Naive thymus-derived CD4-positive, alpha-beta T cell (primary cell): ENCODE data around the gene ATOSB. TPM values are rescaled to one million over a fixed set of nuclear protein-coding genes. Genes with fewer than 3 reads are reported as not detected.

ENCODE experiments used
- ATAC-seq: fragments of 150-1000 bp; cut with Tn5 transposase; 2 replicates; pipeline ENCODE4 v1.10.0; 2021; ENCODE audit warnings: mild to moderate bottlenecking, moderate library complexity
- CTCF ChIA-PET: fragments of 350-600 bp; sonication (Branson Sonifier 250); formaldehyde crosslinking; loops from one replicate; lab custom pipeline; 2021; ENCODE audit warnings: antibody characterized with exemption; lab: Charles Lee
- POLR2A ChIA-PET: fragments of 350-600 bp; sonication (Branson Sonifier 250); formaldehyde crosslinking; loops from one replicate; lab custom pipeline; 2021; ENCODE audit warnings: antibody characterized with exemption, inconsistent platforms; lab: Charles Lee
- DNase-seq, 9 donors: peaks; one replicate each; pipeline versions ENCODE4 v3.0.0 to v3.0.0-alpha.2; 2020 to 2022; ENCODE audit warnings: mixed read lengths in 1 of 9
- H3K27ac ChIP-seq: one replicate; pipeline ENCODE4 v1.7.0; 2013; ENCODE audit warnings: mild to moderate bottlenecking, low read depth, low read length, moderate library complexity
- H3K27me3 ChIP-seq, 2 donors: one replicate each; pipeline ENCODE4 v1.7.0; 2013; ENCODE audit warnings: low read length in 2 of 2, mild to moderate bottlenecking in 2 of 2, moderate library complexity in 2 of 2; ENCODE audit not compliant: control insufficient read depth in 2 of 2, insufficient read depth in 2 of 2
- H3K36me3 ChIP-seq, 3 experiments: 1 replicate in 2 of 3; 2 replicates in 1 of 3; pipeline ENCODE4 v1.7.0; 2013; ENCODE audit warnings: low read length in 3 of 3, mild to moderate bottlenecking in 3 of 3, moderate library complexity in 1 of 3; ENCODE audit not compliant: insufficient read depth in 3 of 3, control insufficient read depth in 2 of 3
- H3K4me1 ChIP-seq, 2 donors: one replicate each; pipeline ENCODE4 v1.7.0; 2013; ENCODE audit warnings: low read length in 2 of 2, mild to moderate bottlenecking in 2 of 2, moderate library complexity in 1 of 2; ENCODE audit not compliant: control insufficient read depth in 2 of 2, insufficient read depth in 2 of 2
- H3K4me3 ChIP-seq: 2 replicates; pipeline ENCODE4 v1.7.0; 2013; ENCODE audit warnings: mild to moderate bottlenecking, low read length
- H3K9me3 ChIP-seq, 3 experiments: 1 replicate in 2 of 3; 2 replicates in 1 of 3; pipeline ENCODE4 v1.7.0; 2013; ENCODE audit warnings: low read length in 3 of 3; ENCODE audit not compliant: control insufficient read depth in 2 of 3
- H3K27ac Mint-ChIP-seq, 9 donors: one replicate each; pipeline ENCODE4 v1.8.0; 2020 to 2022; ENCODE audit warnings: mixed read lengths in 9 of 9, mild to moderate bottlenecking in 8 of 9, moderate library complexity in 5 of 9, inconsistent platforms in 2 of 9
- H3K27me3 Mint-ChIP-seq, 5 donors: one replicate each; pipeline ENCODE4 v1.8.0; 2021 to 2022; ENCODE audit warnings: mixed read lengths in 5 of 5, mild to moderate bottlenecking in 1 of 5
- H3K36me3 Mint-ChIP-seq, 5 donors: one replicate each; pipeline ENCODE4 v1.8.0; 2020 to 2022; ENCODE audit warnings: mixed read lengths in 5 of 5, mild to moderate bottlenecking in 3 of 5, inconsistent platforms in 1 of 5
- H3K4me1 Mint-ChIP-seq, 7 donors: one replicate each; pipeline ENCODE4 v1.8.0; 2020 to 2022; ENCODE audit warnings: mixed read lengths in 7 of 7, mild to moderate bottlenecking in 3 of 7, inconsistent platforms in 1 of 7
- H3K4me3 Mint-ChIP-seq, 10 donors: one replicate each; pipeline ENCODE4 v1.8.0; 2020 to 2022; ENCODE audit warnings: mild to moderate bottlenecking in 10 of 10, mixed read lengths in 10 of 10, moderate library complexity in 6 of 10, inconsistent platforms in 2 of 10
- H3K9me3 Mint-ChIP-seq, 11 donors: one replicate each; pipeline ENCODE4 v1.8.0; 2020 to 2022; ENCODE audit warnings: mixed read lengths in 11 of 11, mild to moderate bottlenecking in 4 of 11, inconsistent platforms in 1 of 11, moderate library complexity in 1 of 11
- intact Hi-C, 2 donors: fragments of 100-400 bp; cut with micrococcal nuclease; formaldehyde crosslinking; loops; one replicate each; pipeline ENCODE4 v1.15.1; 2023
- polyA plus RNA-seq, 2 donors: library from polyadenylated mRNA; unstranded; fragments of 300-500 nt; fragmentation: Illumina TruSeq; gene quantifications; one replicate each; pipeline ENCODE4 v1.2.3, GENCODE V29; 2021
- total RNA-seq, 6 experiments: library from RNA in 5 of 6; stranded (reverse) in 5 of 6; gene quantifications; 1 replicate in 5 of 6; 2 replicates in 1 of 6; pipeline ENCODE4 v1.2.3 and lab custom pipeline; 2021 to 2026

The ATOSB gene
- total and polyA plus RNA-seq, 7 experiments from 2014 or later: 0.95 to 26.0 (median 6.1) TPM

- H3K27me3 ChIP-seq: no peaks in the 10 kb centered on the region
- H3K4me3 ChIP-seq: no peak overlapping the region
- ATAC-seq (no peak), DNase-seq (no peak)
- H3K36me3 Mint-ChIP-seq: peaks cover 0 to 6% (median 3%) of the 10 kb centered on the region in 5 donors
- peaks cover 0 to 3% (median 0%) of the 10 kb centered on the region in 5 donors for H3K27me3 Mint-ChIP-seq
- no peaks in the 10 kb centered on the region for H3K36me3 ChIP-seq
- peaks cover 0 to 46% (median 15%) of the 10 kb centered on the region in 11 donors for H3K9me3 Mint-ChIP-seq
- no peaks in the 10 kb centered on the region for H3K4me1 Mint-ChIP-seq
- ChIA-PET POLR2A (no interaction called here), CTCF (no interaction called here)
- H3K9me3 ChIP-seq: peaks cover 0 to 17% (median 0%) of the 10 kb centered on the region in 3 experiments
- no peaks in the 10 kb centered on the region for H3K4me1 ChIP-seq
- intact Hi-C loops: no loop called here
- H3K27ac ChIP-seq: no peak overlapping the region
- H3K27ac Mint-ChIP-seq: no peak overlapping the region
- no peak overlapping the region for H3K4me3 Mint-ChIP-seq
These were observed 26.4 kb upstream of the ATOSB start for GRCh38 chr9:35142037-35142436.

DNA sequence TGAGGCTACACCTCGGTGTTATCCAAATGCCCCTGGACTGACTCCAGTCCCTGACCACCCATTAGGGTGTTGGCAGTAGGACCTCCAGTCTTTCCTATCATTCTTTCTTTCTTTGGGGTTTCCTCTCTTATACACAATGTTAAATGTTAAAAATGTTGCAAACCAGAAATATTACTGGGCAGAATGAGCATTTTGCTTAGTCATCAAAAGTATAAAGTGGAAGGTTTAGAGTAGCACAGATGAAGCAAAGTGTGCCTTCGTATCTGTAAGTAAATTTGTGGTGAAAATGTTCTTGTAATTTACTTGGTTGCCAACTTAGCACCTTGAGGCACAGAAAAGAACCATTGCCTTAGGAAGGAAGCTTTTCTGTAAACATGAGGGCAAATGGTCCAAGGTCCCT, 24.4 kb upstream of the ATOSB start:
- no peaks in the 10 kb centered on the region for H3K4me1 Mint-ChIP-seq
- ChIA-PET CTCF (no interaction called here), POLR2A (no interaction called here)
- no peak for DNase-seq
- Histone ChIP-seq H3K36me3 (no peaks in the 10 kb centered on the region), H3K27me3 (no peaks in the 10 kb centered on the region), H3K4me1 (no peaks in the 10 kb centered on the region), H3K4me3 (no peak overlapping the region), H3K9me3 (peaks cover 0 to 17% (median 0%) of the 10 kb centered on the region in 3 experiments), H3K27ac (no peak overlapping the region)
- H3K27me3 Mint-ChIP-seq: peaks cover 0 to 3% (median 0%) of the 10 kb centered on the region in 5 donors
- ATAC-seq: no peak
- intact Hi-C loops: no loop called here
- H3K36me3 Mint-ChIP-seq: peaks cover 0 to 4% (median 3%) of the 10 kb centered on the region in 5 donors
- H3K4me3 Mint-ChIP-seq: no peak overlapping the region
- peaks cover 0 to 37% (median 13%) of the 10 kb centered on the region in 11 donors for H3K9me3 Mint-ChIP-seq
- no peak overlapping the region for H3K27ac Mint-ChIP-seq

DNA sequence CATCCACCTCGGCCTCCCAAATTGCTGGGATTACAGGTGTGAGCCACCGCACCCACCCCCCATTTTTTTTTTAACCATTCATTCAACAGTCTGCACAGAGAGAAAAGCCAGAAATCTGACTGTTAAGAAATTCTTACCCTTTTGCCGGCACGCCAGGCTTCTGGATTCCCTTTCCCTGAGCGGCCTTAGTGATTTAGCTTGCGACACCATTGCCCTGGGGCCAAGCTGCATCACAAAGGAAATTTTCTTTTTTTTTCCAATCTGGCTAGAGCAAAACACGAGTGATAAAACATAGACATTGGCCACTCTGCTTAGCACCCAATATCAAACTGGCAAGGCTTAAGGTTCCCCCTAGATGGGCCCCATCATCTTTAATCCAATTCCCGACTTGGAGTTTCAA, 21.2 kb upstream of the ATOSB start:
- H3K36me3 Mint-ChIP-seq: peaks cover 0 to 3% (median 0%) of the 10 kb centered on the region in 5 donors
- no peak overlapping the region for H3K27ac Mint-ChIP-seq
- DNase-seq: no peak
- peaks cover 0 to 27% (median 5%) of the 10 kb centered on the region in 11 donors for H3K9me3 Mint-ChIP-seq
- no peak overlapping the region for H3K27ac ChIP-seq
- intact Hi-C loops: no loop called here
- peaks cover 0 to 7% (median 0%) of the 10 kb centered on the region in 3 experiments for H3K9me3 ChIP-seq
- no peaks in the 10 kb centered on the region for H3K4me1 ChIP-seq
- H3K27me3 Mint-ChIP-seq: peaks cover 0 to 4% (median 0%) of the 10 kb centered on the region in 5 donors
- ChIA-PET POLR2A (no interaction called here), CTCF (no interaction called here)
- no peak for ATAC-seq
- no peaks in the 10 kb centered on the region for H3K36me3 ChIP-seq
- H3K4me3 Mint-ChIP-seq: no peak overlapping the region
- H3K4me1 Mint-ChIP-seq: no peaks in the 10 kb centered on the region
- no peak overlapping the region for H3K4me3 ChIP-seq
- H3K27me3 ChIP-seq: no peaks in the 10 kb centered on the region

DNA sequence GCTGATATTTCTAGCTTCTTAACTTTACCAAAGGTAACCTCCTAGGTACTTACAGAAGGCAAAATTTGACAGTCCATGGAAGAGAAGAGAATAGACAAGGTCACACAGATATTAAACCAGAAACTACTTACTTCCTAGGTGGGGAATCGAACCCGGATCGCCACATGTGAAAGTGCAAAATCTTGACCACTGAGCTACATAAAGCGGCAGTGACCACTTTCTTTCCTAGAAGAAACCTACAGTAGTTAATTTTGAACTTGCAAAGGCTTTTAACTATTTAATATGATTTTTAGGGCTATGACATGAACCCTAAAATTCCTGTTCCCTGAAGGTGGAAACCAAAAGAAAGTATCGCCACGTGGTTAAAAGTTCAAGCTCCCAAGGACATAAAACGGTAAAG, 20.3 kb upstream of the ATOSB start:
- POLR2A ChIA-PET: interaction anchor here (0.6 kb wide), 1 partner anchor 11 kb away, joined by 4 read pairs; no protein-coding TSS in a partner anchor

GRCh38 chr9:35134920-35135319, 19.3 kb upstream of the ATOSB start:
- ChIA-PET CTCF (no interaction called here), POLR2A (no interaction called here)
- Mint-ChIP-seq H3K36me3 (no peaks in the 10 kb centered on the region), H3K4me1 (no peaks in the 10 kb centered on the region), H3K27ac (no peak overlapping the region), H3K9me3 (peaks cover 0 to 25% (median 0%) of the 10 kb centered on the region in 11 donors), H3K4me3 (no peak overlapping the region), H3K27me3 (peaks cover 0 to 4% (median 0%) of the 10 kb centered on the region in 5 donors)
- no peak for ATAC-seq
- H3K36me3 ChIP-seq: no peaks in the 10 kb centered on the region
- no peak overlapping the region for H3K27ac ChIP-seq
- H3K9me3 ChIP-seq: no peaks in the 10 kb centered on the region
- no peak overlapping the region for H3K4me3 ChIP-seq
- H3K27me3 ChIP-seq: no peaks in the 10 kb centered on the region
- no peak for DNase-seq
- intact Hi-C loops: no loop called here
- H3K4me1 ChIP-seq: no peaks in the 10 kb centered on the region

More for the DNA sequence above, 20.3 kb upstream of the ATOSB start:
- peaks cover 0 to 3% (median 0%) of the 10 kb centered on the region in 5 donors for H3K36me3 Mint-ChIP-seq
- Histone ChIP-seq H3K9me3 (no peaks in the 10 kb centered on the region), H3K27ac (no peak overlapping the region), H3K4me3 (no peak overlapping the region), H3K36me3 (no peaks in the 10 kb centered on the region), H3K27me3 (no peaks in the 10 kb centered on the region), H3K4me1 (no peaks in the 10 kb centered on the region)
- H3K4me3 Mint-ChIP-seq: no peak overlapping the region
- H3K9me3 Mint-ChIP-seq: peaks cover 0 to 25% (median 3%) of the 10 kb centered on the region in 11 donors
- DNase-seq (no peak), ATAC-seq (no peak)
- H3K4me1 Mint-ChIP-seq: no peaks in the 10 kb centered on the region
- CTCF ChIA-PET: interaction anchor here (0.7 kb wide), 1 partner anchor 430 kb away, joined by 3 read pairs; no protein-coding TSS in a partner anchor
- no peak overlapping the region for H3K27ac Mint-ChIP-seq
- peaks cover 0 to 4% (median 0%) of the 10 kb centered on the region in 5 donors for H3K27me3 Mint-ChIP-seq
- intact Hi-C loops: no loop called here

GRCh38 chr9:35116898-35117551, 1.4 kb upstream of the ATOSB start:
- no peaks in the 10 kb centered on the region for H3K27me3 ChIP-seq
- peak overlapping the region; percentile 82 for H3K4me3 ChIP-seq
- DNase-seq (peak; percentile 67 to 91 (median 87)), ATAC-seq (peak; percentile 77)
- no peaks in the 10 kb centered on the region for H3K9me3 ChIP-seq
- Mint-ChIP-seq H3K4me3 (peak overlapping the region; percentile 88 to 100 (median 93)), H3K9me3 (no peaks in the 10 kb centered on the region), H3K27ac (peak overlapping the region; percentile 89 to 98 (median 94)), H3K27me3 (peaks cover 0 to 6% (median 0%) of the 10 kb centered on the region in 5 donors), H3K4me1 (peaks cover 27 to 43% (median 41%) of the 10 kb centered on the region in 7 donors), H3K36me3 (peaks cover 0 to 2% (median 0%) of the 10 kb centered on the region in 5 donors)
- intact Hi-C loops: loop anchor here (1.0 to 10.0 kb wide), 31 partner anchors 14 to 1952 kb away; partner anchors contain the start of genes CREB3 (in 2 of the 2), DNAJB5 (in 2 of the 2), PIGO (in 2 of the 2) and RNF38 (in 2 of the 2)
- no peaks in the 10 kb centered on the region for H3K36me3 ChIP-seq
- CTCF ChIA-PET: interaction anchor here (0.6 to 2.6 kb wide), 10 partner anchors 14 to 504 kb away, joined by 3 to 19 read pairs (median 6); partner anchors contain the start of gene STOML2
- POLR2A ChIA-PET: interaction anchor here (1.0 to 4.6 kb wide), 3 partner anchors 14 to 135 kb away, joined by 3 to 32 read pairs (median 7); partner anchors contain the start of genes PIGO and STOML2
- peak overlapping the region; percentile 79 for H3K27ac ChIP-seq
- H3K4me1 ChIP-seq: peaks cover 26 to 33% of the 10 kb centered on the region in 2 donors
